IPS-15b (cell line): ENCODE measurements around the gene OR1F1.
"Not testable (repeated sequence)": the region's sequence is repeated elsewhere in the genome, so short reads cannot be mapped to it uniquely, and the experiment has no call there.

Source experiments
- H3K27me3 ChIP-seq: one replicate; pipeline ENCODE4 v1.6.1; 2013; ENCODE audit warnings: low read length; ENCODE audit not compliant: control insufficient read depth, insufficient read depth
- H3K36me3 ChIP-seq: one replicate; pipeline ENCODE4 v1.6.1; 2013; ENCODE audit warnings: low read length; ENCODE audit not compliant: control insufficient read depth, insufficient read depth
- H3K4me1 ChIP-seq: one replicate; pipeline ENCODE4 v1.6.1; 2013; ENCODE audit warnings: mild to moderate bottlenecking, low read length; ENCODE audit not compliant: control insufficient read depth, insufficient read depth
- H3K4me3 ChIP-seq: one replicate; pipeline ENCODE4 v1.5.1; 2013; ENCODE audit warnings: low read depth, low read length
- H3K9ac ChIP-seq: one replicate; pipeline ENCODE4 v1.6.1; 2013; ENCODE audit warnings: low read depth, mild to moderate bottlenecking, low read length
- H3K9me3 ChIP-seq: one replicate; pipeline ENCODE4 v1.6.1; 2013; ENCODE audit warnings: mild to moderate bottlenecking, low read length; ENCODE audit not compliant: control insufficient read depth, insufficient read depth

The OR1F1 gene

GRCh38 chr16:3197694-3198333 lies 9.8 kb downstream of the OR1F1 start:
- H3K9ac ChIP-seq, H3K27me3 ChIP-seq, H3K9me3 ChIP-seq, H3K4me3 ChIP-seq, H3K4me1 ChIP-seq, H3K36me3 ChIP-seq: not testable (repeated sequence)

- H3K36me3 ChIP-seq, result no peaks in the 10 kb centered on the region
- H3K9me3 ChIP-seq, result no peaks in the 10 kb centered on the region
- H3K4me3 ChIP-seq, result no peak overlapping the region
- no peak overlapping the region for H3K9ac ChIP-seq
- peaks cover 8% of the 10 kb centered on the region for H3K27me3 ChIP-seq
- no peaks in the 10 kb centered on the region for H3K4me1 ChIP-seq
Observed at GRCh38 chr16:3198334-3199072, 10.5 kb downstream of the OR1F1 start.

- Histone ChIP-seq H3K4me3 (no peak overlapping the region), H3K36me3 (no peaks in the 10 kb centered on the region), H3K27me3 (peaks cover 8% of the 10 kb centered on the region), H3K9ac (no peak overlapping the region), H3K9me3 (peaks cover 5% of the 10 kb centered on the region), H3K4me1 (no peaks in the 10 kb centered on the region)
Observed at GRCh38 chr16:3202903-3203539, 15.0 kb downstream of the OR1F1 start.

- not testable (repeated sequence) for H3K4me3 ChIP-seq, H3K27me3 ChIP-seq, H3K9me3 ChIP-seq, H3K9ac ChIP-seq, H3K4me1 ChIP-seq, H3K36me3 ChIP-seq
Observed at GRCh38 chr16:3205939-3206338, 17.9 kb downstream of the OR1F1 start.

- no peaks in the 10 kb centered on the region for H3K27me3 ChIP-seq
- peaks cover 5% of the 10 kb centered on the region for H3K9me3 ChIP-seq
- H3K9ac ChIP-seq, result no peak overlapping the region
- no peak overlapping the region for H3K4me3 ChIP-seq
- H3K36me3 ChIP-seq, result no peaks in the 10 kb centered on the region
- H3K4me1 ChIP-seq, result no peaks in the 10 kb centered on the region
Observed at GRCh38 chr16:3207086-3207953, 19.3 kb downstream of the OR1F1 start.

- no peak overlapping the region for H3K4me3 ChIP-seq
- no peaks in the 10 kb centered on the region for H3K27me3 ChIP-seq
- H3K4me1 ChIP-seq, result no peaks in the 10 kb centered on the region
- H3K36me3 ChIP-seq, result no peaks in the 10 kb centered on the region
- no peak overlapping the region for H3K9ac ChIP-seq
- no peaks in the 10 kb centered on the region for H3K9me3 ChIP-seq
Observed at GRCh38 chr16:3212006-3212405, 24.0 kb downstream of the OR1F1 start.

GRCh38 chr16:3212567-3212966 lies 24.6 kb downstream of the OR1F1 start:
- no peaks in the 10 kb centered on the region for H3K4me1 ChIP-seq
- no peak overlapping the region for H3K4me3 ChIP-seq
- no peak overlapping the region for H3K9ac ChIP-seq
- no peaks in the 10 kb centered on the region for H3K36me3 ChIP-seq
- no peaks in the 10 kb centered on the region for H3K9me3 ChIP-seq
- H3K27me3 ChIP-seq, result no peaks in the 10 kb centered on the region

- Histone ChIP-seq H3K4me1 (no peaks in the 10 kb centered on the region), H3K4me3 (no peak overlapping the region), H3K27me3 (no peaks in the 10 kb centered on the region), H3K36me3 (no peaks in the 10 kb centered on the region), H3K9ac (no peak overlapping the region), H3K9me3 (no peaks in the 10 kb centered on the region)
Observed at GRCh38 chr16:3214904-3215600, 27.0 kb downstream of the OR1F1 start.

GRCh38 chr16:3215601-3216262 lies 27.7 kb downstream of the OR1F1 start:
- no peaks in the 10 kb centered on the region for H3K9me3 ChIP-seq
- H3K27me3 ChIP-seq, result no peaks in the 10 kb centered on the region
- no peaks in the 10 kb centered on the region for H3K4me1 ChIP-seq
- no peak overlapping the region for H3K9ac ChIP-seq
- no peak overlapping the region for H3K4me3 ChIP-seq
- H3K36me3 ChIP-seq, result no peaks in the 10 kb centered on the region

- Histone ChIP-seq H3K9ac (no peak overlapping the region), H3K36me3 (no peaks in the 10 kb centered on the region), H3K4me3 (no peak overlapping the region), H3K9me3 (no peaks in the 10 kb centered on the region), H3K27me3 (no peaks in the 10 kb centered on the region), H3K4me1 (no peaks in the 10 kb centered on the region)
Observed at GRCh38 chr16:3216263-3216640, 28.2 kb downstream of the OR1F1 start.

- peaks cover 17% of the 10 kb centered on the region for H3K9me3 ChIP-seq
- no peaks in the 10 kb centered on the region for H3K4me1 ChIP-seq
- H3K36me3 ChIP-seq, result peaks cover 11% of the 10 kb centered on the region
- no peaks in the 10 kb centered on the region for H3K27me3 ChIP-seq
- no peak overlapping the region for H3K9ac ChIP-seq
- H3K4me3 ChIP-seq, result no peak overlapping the region
Observed at GRCh38 chr16:3220839-3221238, 32.8 kb downstream of the OR1F1 start.
